Right atrium auricular region (tissue), 2 donors: ENCODE results near the gene BET1L. TPM values are rescaled to one million over a fixed set of nuclear protein-coding genes. Genes with fewer than 3 reads are reported as not detected.
A peak's percentile ranks its signal among the peaks of the same experiment; 100 is the strongest.
"Not testable (repeated sequence)": the region's sequence is repeated elsewhere in the genome, so short reads cannot be mapped to it uniquely, and the experiment has no call there.

Experiments
- DNase-seq: peaks from one replicate; pipeline ENCODE4 v3.0.0-alpha.2; 2019; ENCODE audit warnings: low spot score
- H3K27ac ChIP-seq, 2 donors: fragments of 200-600 bp; sonication (generic); 1 replicate in 1 of 2; 2 replicates in 1 of 2; pipeline ENCODE4 v1.5.1; 2016 to 2019
- H3K27me3 ChIP-seq, 2 donors: fragments of 200-600 bp; sonication (generic); one replicate each; pipeline versions ENCODE4 v1.5.1 to v1.6.0; 2017 to 2019
- H3K36me3 ChIP-seq: fragments of 200-600 bp; sonication (generic); one replicate; pipeline ENCODE4 v1.5.1; 2016
- H3K4me1 ChIP-seq, 2 donors: fragments of 200-600 bp; sonication (generic); one replicate each; pipeline versions ENCODE4 v1.5.1 to v1.6.0; 2017 to 2019
- H3K4me3 ChIP-seq, 2 donors: fragments of 200-600 bp; sonication (generic); 1 replicate in 1 of 2; 2 replicates in 1 of 2; pipeline ENCODE4 v1.5.1; 2017 to 2019; ENCODE audit warnings: mild to moderate bottlenecking in 1 of 2, moderate library complexity in 1 of 2
- H3K9me3 ChIP-seq, 2 donors: fragments of 200-600 bp; sonication (generic); one replicate each; pipeline ENCODE4 v1.5.1; 2019
- total RNA-seq, 2 donors: library from RNA; depleted of rRNA; stranded (reverse); fragments of >200 nt; gene quantifications; one replicate each; pipeline ENCODE4 v1.1.0, GENCODE V29; 2016
- TF ChIP-seq, protein P1 (sequence below), 2 donors: fragments of 200-600 bp; sonication (generic); IDR thresholded peaks; one replicate each; pipeline ENCODE4 v1.5.1; 2019; ENCODE audit warnings: antibody characterized with exemption in 2 of 2

The BET1L gene
- total RNA-seq, 2 donors from 2014 or later: 20.7 to 25.9 TPM

- H3K27me3 ChIP-seq: no peaks in the 10 kb centered on the region
- no peaks in the 10 kb centered on the region for H3K36me3 ChIP-seq
- H3K4me1 ChIP-seq: peaks cover 0 to 10% of the 10 kb centered on the region in 2 donors
- TF ChIP-seq, protein P1, sequence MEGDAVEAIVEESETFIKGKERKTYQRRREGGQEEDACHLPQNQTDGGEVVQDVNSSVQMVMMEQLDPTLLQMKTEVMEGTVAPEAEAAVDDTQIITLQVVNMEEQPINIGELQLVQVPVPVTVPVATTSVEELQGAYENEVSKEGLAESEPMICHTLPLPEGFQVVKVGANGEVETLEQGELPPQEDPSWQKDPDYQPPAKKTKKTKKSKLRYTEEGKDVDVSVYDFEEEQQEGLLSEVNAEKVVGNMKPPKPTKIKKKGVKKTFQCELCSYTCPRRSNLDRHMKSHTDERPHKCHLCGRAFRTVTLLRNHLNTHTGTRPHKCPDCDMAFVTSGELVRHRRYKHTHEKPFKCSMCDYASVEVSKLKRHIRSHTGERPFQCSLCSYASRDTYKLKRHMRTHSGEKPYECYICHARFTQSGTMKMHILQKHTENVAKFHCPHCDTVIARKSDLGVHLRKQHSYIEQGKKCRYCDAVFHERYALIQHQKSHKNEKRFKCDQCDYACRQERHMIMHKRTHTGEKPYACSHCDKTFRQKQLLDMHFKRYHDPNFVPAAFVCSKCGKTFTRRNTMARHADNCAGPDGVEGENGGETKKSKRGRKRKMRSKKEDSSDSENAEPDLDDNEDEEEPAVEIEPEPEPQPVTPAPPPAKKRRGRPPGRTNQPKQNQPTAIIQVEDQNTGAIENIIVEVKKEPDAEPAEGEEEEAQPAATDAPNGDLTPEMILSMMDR (IDR thresholded peaks at IDR 0.05): no peak
- no peaks in the 10 kb centered on the region for H3K9me3 ChIP-seq
- peak overlapping the region; percentile 59 to 71 for H3K27ac ChIP-seq
- no peak for DNase-seq
- H3K4me3 ChIP-seq: no peak overlapping the region
Measured at GRCh38 chr11:221539-221938, 14.3 kb upstream of the BET1L start.

DNA sequence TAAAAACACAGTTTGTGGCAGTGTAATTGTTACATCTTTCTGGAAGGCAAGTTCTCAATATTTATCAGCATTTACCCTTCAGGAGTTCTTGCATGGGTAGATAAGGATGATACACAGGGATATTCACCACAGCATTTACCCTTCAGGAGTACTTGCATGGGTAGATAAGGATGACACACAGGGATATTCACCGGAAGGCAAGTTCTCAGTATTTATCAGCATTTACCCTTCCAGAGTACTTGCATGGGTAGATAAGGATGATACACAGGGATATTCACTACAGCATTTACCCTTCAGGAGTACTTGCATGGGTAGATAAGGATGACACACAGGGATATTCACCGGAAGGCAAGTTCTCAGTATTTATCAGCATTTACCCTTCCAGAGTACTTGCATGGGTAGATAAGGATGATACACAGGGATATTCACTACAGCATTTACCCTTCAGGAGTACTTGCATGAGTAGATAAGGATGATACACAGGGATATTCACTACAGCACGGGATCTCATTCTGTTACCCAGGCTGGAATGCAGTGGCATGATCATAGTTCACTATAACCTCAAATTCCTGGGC is 13.5 kb upstream of the BET1L start:
- not testable (repeated sequence) for H3K4me1 ChIP-seq, DNase-seq, H3K27me3 ChIP-seq, H3K4me3 ChIP-seq, H3K9me3 ChIP-seq, H3K36me3 ChIP-seq
- H3K27ac ChIP-seq: peak overlapping the region; percentile 51 to 59

GRCh38 chr11:218815-219593 is 11.8 kb upstream of the BET1L start:
- Histone ChIP-seq H3K4me1 (peaks cover 0 to 10% of the 10 kb centered on the region in 2 donors), H3K9me3 (no peaks in the 10 kb centered on the region), H3K27me3 (no peaks in the 10 kb centered on the region), H3K36me3 (peaks cover 9% of the 10 kb centered on the region), H3K4me3 (no peak overlapping the region), H3K27ac (no peak overlapping the region)
- no peak for DNase-seq
- TF ChIP-seq, protein P1 (IDR thresholded peaks at IDR 0.05): no peak

- Histone ChIP-seq H3K9me3 (no peaks in the 10 kb centered on the region), H3K27ac (no peak overlapping the region), H3K36me3 (peaks cover 20% of the 10 kb centered on the region), H3K4me1 (peaks cover 0 to 10% of the 10 kb centered on the region in 2 donors), H3K27me3 (no peaks in the 10 kb centered on the region), H3K4me3 (no peak overlapping the region)
- TF ChIP-seq, protein P1 (IDR thresholded peaks at IDR 0.05): no peak
- DNase-seq: no peak
Measured at GRCh38 chr11:217704-218103, 10.5 kb upstream of the BET1L start.

- peaks cover 0 to 3% of the 10 kb centered on the region in 2 donors for H3K4me1 ChIP-seq
- TF ChIP-seq, protein P1 (IDR thresholded peaks at IDR 0.05): no peak
- H3K4me3 ChIP-seq: no peak overlapping the region
- no peaks in the 10 kb centered on the region for H3K27me3 ChIP-seq
- peaks cover 33% of the 10 kb centered on the region for H3K36me3 ChIP-seq
- DNase-seq: no peak
- H3K27ac ChIP-seq: no peak overlapping the region
- H3K9me3 ChIP-seq: no peaks in the 10 kb centered on the region
Measured at GRCh38 chr11:216081-216974, 9.1 kb upstream of the BET1L start.

GRCh38 chr11:215581-216037 is 8.4 kb upstream of the BET1L start:
- TF ChIP-seq, protein P1 (IDR thresholded peaks at IDR 0.05): no peak
- H3K4me3 ChIP-seq: no peak overlapping the region
- H3K4me1 ChIP-seq: peaks cover 0 to 5% of the 10 kb centered on the region in 2 donors
- no peak for DNase-seq
- H3K36me3 ChIP-seq: peaks cover 41% of the 10 kb centered on the region
- no peaks in the 10 kb centered on the region for H3K9me3 ChIP-seq
- no peak overlapping the region for H3K27ac ChIP-seq
- no peaks in the 10 kb centered on the region for H3K27me3 ChIP-seq
